ENCODE measurements around the gene TBX4.

TBX4 gene

DNA sequence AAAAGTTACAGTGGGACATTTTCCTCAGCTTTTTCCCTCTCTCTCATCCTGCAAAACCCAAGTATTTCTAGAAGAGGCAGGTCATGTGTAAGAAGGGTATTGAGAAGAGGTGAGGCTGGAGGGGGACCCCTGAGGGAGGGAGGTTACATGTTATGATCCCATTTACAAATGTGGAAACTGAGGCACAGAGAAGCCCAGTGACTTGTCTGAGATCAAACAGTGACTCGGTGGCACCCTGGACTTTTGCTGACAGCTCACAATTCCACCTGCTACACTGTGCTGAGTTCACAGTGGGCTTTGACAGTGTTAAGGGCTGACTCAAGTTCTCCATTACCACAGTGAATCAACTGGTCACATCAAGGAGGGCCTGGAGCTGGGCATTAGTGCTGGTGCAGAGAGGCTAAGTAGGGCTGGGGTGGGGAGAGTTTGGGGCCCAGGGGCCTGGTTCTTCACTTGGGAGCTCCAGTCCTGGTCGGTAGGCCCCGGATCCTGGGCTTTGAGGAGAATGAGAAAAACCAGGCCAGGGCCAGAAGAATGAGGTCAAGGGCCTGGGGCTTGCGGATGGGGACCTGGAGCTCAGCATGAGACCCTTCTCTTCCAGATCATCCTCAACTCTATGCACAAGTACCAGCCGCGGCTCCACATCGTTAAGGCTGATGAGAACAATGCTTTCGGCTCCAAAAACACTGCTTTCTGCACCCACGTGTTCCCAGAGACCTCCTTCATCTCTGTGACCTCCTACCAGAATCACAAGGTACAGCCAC, 26.0 kb downstream of the TBX4 start:
- ChIA-PET POLR2A (interaction anchor here (0.5 kb wide), 1 partner anchor 800 kb away, joined by 3 read pairs; the partner anchor contains the start of gene BCAS3), CTCF (no interaction called here)
- TF ChIP-seq, protein P1, sequence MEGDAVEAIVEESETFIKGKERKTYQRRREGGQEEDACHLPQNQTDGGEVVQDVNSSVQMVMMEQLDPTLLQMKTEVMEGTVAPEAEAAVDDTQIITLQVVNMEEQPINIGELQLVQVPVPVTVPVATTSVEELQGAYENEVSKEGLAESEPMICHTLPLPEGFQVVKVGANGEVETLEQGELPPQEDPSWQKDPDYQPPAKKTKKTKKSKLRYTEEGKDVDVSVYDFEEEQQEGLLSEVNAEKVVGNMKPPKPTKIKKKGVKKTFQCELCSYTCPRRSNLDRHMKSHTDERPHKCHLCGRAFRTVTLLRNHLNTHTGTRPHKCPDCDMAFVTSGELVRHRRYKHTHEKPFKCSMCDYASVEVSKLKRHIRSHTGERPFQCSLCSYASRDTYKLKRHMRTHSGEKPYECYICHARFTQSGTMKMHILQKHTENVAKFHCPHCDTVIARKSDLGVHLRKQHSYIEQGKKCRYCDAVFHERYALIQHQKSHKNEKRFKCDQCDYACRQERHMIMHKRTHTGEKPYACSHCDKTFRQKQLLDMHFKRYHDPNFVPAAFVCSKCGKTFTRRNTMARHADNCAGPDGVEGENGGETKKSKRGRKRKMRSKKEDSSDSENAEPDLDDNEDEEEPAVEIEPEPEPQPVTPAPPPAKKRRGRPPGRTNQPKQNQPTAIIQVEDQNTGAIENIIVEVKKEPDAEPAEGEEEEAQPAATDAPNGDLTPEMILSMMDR (IDR thresholded peaks at IDR 0.05; ENCODE audit: control extremely low read depth, extremely low read depth, low read depth, missing control alignments), result no peak

DNA sequence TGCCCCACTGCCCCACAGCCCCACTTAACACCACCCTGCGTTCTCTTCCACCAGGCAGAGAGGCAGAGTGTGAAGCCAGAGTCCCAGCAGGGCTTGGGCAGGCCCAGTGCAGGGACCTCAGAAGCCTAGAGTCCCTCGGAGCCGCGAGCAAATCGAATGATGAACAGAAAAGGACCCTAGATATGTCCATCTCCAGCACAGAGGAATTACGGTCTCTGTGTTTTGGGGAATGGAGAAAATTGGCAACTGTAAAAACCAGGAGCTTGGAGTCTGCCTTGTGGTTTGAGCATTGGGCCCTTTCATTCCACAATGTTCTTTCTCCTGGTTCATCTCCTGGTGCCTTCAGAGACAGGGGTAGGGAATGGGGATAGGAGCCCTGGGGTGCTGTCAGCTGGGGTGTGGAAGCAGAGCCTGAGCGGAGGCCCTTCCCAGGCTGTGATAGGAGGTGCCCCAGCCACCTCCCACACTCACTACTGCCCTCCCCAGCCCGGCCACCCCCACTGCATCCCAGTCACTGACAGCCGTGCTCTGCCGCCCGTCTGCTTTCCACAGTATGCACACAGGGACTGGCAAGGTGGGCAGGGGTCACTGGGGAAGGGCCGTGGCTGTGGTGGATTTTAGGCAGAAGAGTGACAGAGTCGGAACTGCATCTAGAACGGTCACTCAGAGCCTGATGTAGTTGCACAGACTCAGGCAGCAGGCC, 26.7 kb downstream of the TBX4 start:
- no peak for DNase-seq (ENCODE audit: extremely low spot score)
- TF ChIP-seq, protein P1 (IDR thresholded peaks at IDR 0.05; ENCODE audit: control extremely low read depth, extremely low read depth, low read depth, missing control alignments), result no peak
- ChIA-PET CTCF (no interaction called here), POLR2A (no interaction called here)

More for the DNA sequence above, 26.0 kb downstream of the TBX4 start:
- no peak for DNase-seq (ENCODE audit: extremely low spot score)

DNA sequence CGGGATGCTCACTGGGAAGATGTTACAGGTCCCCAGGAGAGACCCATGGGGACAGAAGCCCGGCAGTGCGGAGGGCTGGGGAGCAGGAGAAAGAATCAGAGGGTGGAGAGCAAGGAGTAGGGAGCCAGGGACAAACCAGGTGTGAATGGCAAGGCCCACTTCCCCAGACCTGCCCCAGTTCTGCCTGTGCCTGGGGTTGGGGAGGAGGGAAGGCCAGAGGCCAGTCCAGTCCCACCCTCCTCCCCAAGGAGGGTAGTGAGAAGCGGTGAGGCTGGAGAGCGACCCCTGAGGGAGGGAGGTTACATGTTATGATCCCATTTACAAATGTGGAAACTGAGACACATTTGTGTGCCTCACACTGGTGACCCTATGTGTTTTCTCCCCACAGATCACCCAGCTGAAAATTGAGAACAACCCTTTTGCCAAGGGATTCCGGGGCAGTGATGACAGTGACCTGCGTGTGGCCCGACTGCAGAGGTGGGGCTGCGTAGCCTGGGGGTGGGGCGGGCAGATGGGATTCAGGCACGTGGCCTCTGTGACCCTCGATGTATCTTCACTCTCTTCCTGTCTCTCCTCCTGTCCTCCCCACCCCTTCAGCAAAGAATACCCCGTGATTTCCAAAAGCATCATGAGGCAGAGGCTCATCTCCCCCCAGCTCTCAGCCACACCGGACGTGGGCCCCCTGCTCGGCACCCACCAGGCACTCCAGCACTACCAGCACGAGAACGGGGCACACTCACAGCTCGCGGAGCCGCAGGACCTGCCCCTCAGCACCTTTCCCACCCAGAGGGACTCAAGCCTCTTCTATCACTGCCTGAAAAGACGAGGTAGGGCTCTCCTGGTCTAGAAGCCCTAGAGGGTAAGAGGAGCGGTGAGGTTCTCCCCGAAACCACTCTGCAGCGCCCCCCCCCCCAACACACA, 27.5 kb downstream of the TBX4 start:
- CTCF ChIA-PET, result no interaction called here
- TF ChIP-seq, protein P1 (IDR thresholded peaks at IDR 0.05; ENCODE audit: control extremely low read depth, extremely low read depth, low read depth, missing control alignments), result no peak
- POLR2A ChIA-PET, result no interaction called here
- no peak for DNase-seq (ENCODE audit: extremely low spot score)

DNA sequence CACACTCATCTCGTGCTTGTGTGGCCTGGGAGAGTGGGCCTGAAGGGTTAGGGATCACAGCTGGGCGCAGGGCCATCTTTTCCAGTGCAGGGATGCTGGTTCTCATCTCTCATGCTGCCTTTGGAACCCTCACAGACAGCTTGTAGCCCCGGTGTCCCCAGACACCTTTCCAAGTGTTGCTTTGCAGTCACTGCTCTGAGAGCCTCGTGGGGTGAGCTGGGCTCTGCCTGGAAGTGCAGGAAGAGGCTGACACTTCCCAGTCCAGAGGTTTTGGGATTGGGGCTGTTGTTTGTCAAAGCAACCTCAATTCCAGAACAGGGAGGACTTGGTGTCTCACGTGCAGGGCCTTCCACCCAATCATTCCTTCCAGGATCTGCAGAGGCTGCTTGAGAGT, 28.2 kb downstream of the TBX4 start:
- TF ChIP-seq, protein P1 (IDR thresholded peaks at IDR 0.05; ENCODE audit: control extremely low read depth, extremely low read depth, low read depth, missing control alignments), result no peak
- POLR2A ChIA-PET, result no interaction called here
- DNase-seq (ENCODE audit: extremely low spot score), result no peak
- CTCF ChIA-PET, result no interaction called here

DNA sequence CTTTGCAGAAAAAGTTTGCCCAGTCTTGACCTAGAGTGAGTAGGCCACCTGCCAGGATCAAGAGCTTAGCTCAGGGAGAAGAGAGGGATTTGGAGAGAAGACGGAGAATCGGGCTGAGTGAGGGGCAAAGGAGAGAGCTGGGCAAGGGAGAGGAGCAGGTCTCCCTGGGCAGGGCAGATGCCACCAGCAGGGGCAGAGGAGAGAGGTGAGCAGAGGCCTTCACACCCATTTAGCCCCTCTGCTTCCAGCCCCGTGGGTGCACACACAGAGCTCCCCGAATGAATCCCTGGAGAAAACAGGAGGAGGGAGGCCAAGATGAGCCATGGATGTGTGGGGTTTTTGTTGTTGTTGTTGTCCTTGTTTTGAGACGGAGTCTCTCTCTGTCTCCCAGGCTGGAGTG, 29.2 kb downstream of the TBX4 start:
- ChIA-PET CTCF (no interaction called here), POLR2A (no interaction called here)
- TF ChIP-seq, protein P1 (IDR thresholded peaks at IDR 0.05; ENCODE audit: control extremely low read depth, extremely low read depth, low read depth, missing control alignments), result no peak
- no peak for DNase-seq (ENCODE audit: extremely low spot score)

DNA sequence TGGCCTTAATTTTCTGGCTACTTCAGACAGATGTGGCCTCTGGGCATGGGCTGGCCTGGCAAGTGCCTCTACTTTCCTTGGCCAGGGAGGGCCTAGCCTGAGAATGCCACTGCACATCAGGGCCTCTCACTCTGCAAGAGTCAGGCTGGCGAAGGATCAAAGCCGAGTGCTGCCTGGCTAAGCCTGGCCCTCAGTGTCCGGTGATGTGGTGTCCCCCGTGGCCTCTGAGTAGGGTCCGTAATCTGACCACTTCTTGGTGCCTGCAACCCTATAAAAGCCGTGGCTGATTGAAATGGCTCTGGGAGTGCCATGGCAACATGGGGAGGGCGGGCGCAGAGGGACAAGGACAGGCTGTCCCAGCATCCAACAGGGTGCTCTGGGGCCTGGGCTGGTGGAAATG, 30.2 kb downstream of the TBX4 start:
- ChIA-PET POLR2A (no interaction called here), CTCF (no interaction called here)
- TF ChIP-seq, protein P1 (IDR thresholded peaks at IDR 0.05; ENCODE audit: control extremely low read depth, extremely low read depth, low read depth, missing control alignments), result no peak
- DNase-seq (ENCODE audit: extremely low spot score), result no peak
